Spleen (tissue), 11 donors: ENCODE measurements around the gene KRT17. TPM values are rescaled to one million over a fixed set of nuclear protein-coding genes. Genes with fewer than 3 reads are reported as not detected.

Experiments
- DNase-seq: peaks from one replicate; pipeline ENCODE4 v3.0.0-alpha.2; 2020
- H3K27ac ChIP-seq, 8 donors: fragments of 200-600 bp; sonication (generic) in 7 of 8; 1 replicate in 4 of 8; 2 replicates in 4 of 8; pipeline versions ENCODE4 v1.5.0 to v1.8.0; 2016 to 2021; ENCODE audit warnings: inconsistent platforms in 4 of 8, mild to moderate bottlenecking in 4 of 8, moderate library complexity in 1 of 8
- H3K27me3 ChIP-seq, 7 donors: fragments of 200-600 bp; sonication (generic) in 6 of 7; replicated peaks in 1 of 7; 1 replicate in 4 of 7; 2 replicates in 3 of 7; pipeline versions ENCODE4 v1.5.0 to v1.8.0; 2016 to 2021; ENCODE audit warnings: inconsistent platforms in 3 of 7, mild to moderate bottlenecking in 1 of 7
- H3K36me3 ChIP-seq, 6 donors: fragments of 200-600 bp; sonication (generic) in 5 of 6; 1 replicate in 4 of 6; 2 replicates in 2 of 6; pipeline versions ENCODE4 v1.5.0 to v1.8.0; 2016 to 2021; ENCODE audit warnings: inconsistent platforms in 2 of 6
- H3K4me1 ChIP-seq, 6 donors: fragments of 200-600 bp; sonication (generic) in 5 of 6; 1 replicate in 3 of 6; 2 replicates in 3 of 6; pipeline versions ENCODE4 v1.5.0 to v1.8.0; 2016 to 2021; ENCODE audit warnings: inconsistent platforms in 3 of 6
- H3K4me3 ChIP-seq, 8 donors: fragments of 200-600 bp; sonication (generic) in 7 of 8; 1 replicate in 4 of 8; 2 replicates in 4 of 8; pipeline versions ENCODE4 v1.5.0 to v1.8.0; 2016 to 2021; ENCODE audit warnings: inconsistent platforms in 4 of 8, mild to moderate bottlenecking in 4 of 8, moderate library complexity in 2 of 8
- H3K9me3 ChIP-seq, 8 donors: fragments of 200-600 bp; sonication (generic) in 7 of 8; 1 replicate in 4 of 8; 2 replicates in 4 of 8; pipeline versions ENCODE4 v1.5.0 to v1.8.0; 2016 to 2021; ENCODE audit warnings: inconsistent platforms in 4 of 8
- CTCF ChIP-seq, 11 experiments: fragments of 200-600 bp in 7 of 11; fragments of 450-650 bp in 4 of 11; sonication (generic) in 4 of 11; IDR thresholded peaks in 8 of 11; conservative IDR thresholded peaks in 3 of 11; 1 replicate in 7 of 11; 2 replicates in 4 of 11; pipeline versions ENCODE4 v1.4.0 to v1.8.0; 2016 to 2021; ENCODE audit warnings: antibody characterized with exemption in 11 of 11, inconsistent platforms in 4 of 11, mild to moderate bottlenecking in 1 of 11
- POLR2A ChIP-seq, 3 donors: fragments of 450-650 bp; IDR thresholded peaks; one replicate each; pipeline ENCODE4 v1.5.1; 2017; ENCODE audit warnings: antibody characterized with exemption in 3 of 3, mild to moderate bottlenecking in 1 of 3
- POLR2AphosphoS5 ChIP-seq, 3 donors: sonication (generic); formaldehyde crosslinking; IDR thresholded peaks; one replicate each; pipeline ENCODE4 v1.5.1; 2017; ENCODE audit warnings: antibody characterized with exemption in 3 of 3
- WGBS, 5 donors: extraction: QIAGEN DNeasy Blood & Tissue Kit in 3 of 5; methylation state at CpG; one replicate each; pipeline versions ENCODE4 v1.1.5 to v1.1.7; 2013 to 2018; 5-methylcytosine and 5-hydroxymethylcytosine counted together
- intact Hi-C: fragments of 100-400 bp; cut with DNase I; formaldehyde crosslinking; loops from one replicate; pipeline ENCODE4 v1.15.0; 2023; ENCODE audit warnings: low total_unique reads
- polyA plus RNA-seq, 3 donors: library from polyadenylated mRNA; stranded (reverse); fragments of 200-250 nt; gene quantifications; one replicate each; pipeline ENCODE4 v1.2.1, GENCODE V29; 2013
- total RNA-seq, 7 donors: library from RNA; depleted of rRNA in 3 of 7; stranded (reverse); fragments of >200 nt in 3 of 7; fragmentation: NEBNext Ultra II Directional in 4 of 7; extraction: Animal tissue kit (Norgen Biotek cat#: 25700) in 4 of 7; gene quantifications; one replicate each; pipeline versions ENCODE4 v1.1.0 to v1.2.1, GENCODE V29; 2016 to 2021
- donor health status: healthy with polysubstance abuse.
- donor health status: DM: no; HTN: no; CAD: no; lungs with moderate emphysema.
- donor health status: DM: no; HTN: no; CAD: no.
- donor health status: Bipolar disorder and iron deficiency.
- donor health status: healthy.
- donor health status: DM: no; HTN: no; CAD: no.
- donor health status: DM: yes; HTN: yes; CAD: no.

The KRT17 gene
- total and polyA plus RNA-seq, 10 donors: 0.58 to 1.2 (median 0.70) TPM; not detected in 7

GRCh38 chr17:41654678-41655607 lies 30.6 kb upstream of the KRT17 start:
- Histone ChIP-seq H3K9me3 (no peaks in the 10 kb centered on the region), H3K36me3 (no peaks in the 10 kb centered on the region), H3K4me3 (no peak overlapping the region), H3K27ac (no peak overlapping the region), H3K27me3 (no peaks in the 10 kb centered on the region), H3K4me1 (no peaks in the 10 kb centered on the region)
- intact Hi-C loops: no loop called here
- WGBS, 5 donors: 80 to 95% (median 82%) methylated on average over 7 to 24 of the region's 24 CpGs
- TF ChIP-seq POLR2AphosphoS5 (IDR thresholded peaks at IDR 0.05) (no peak), POLR2A (IDR thresholded peaks at IDR 0.05) (no peak), CTCF (IDR thresholded peaks at IDR 0.05 in 8 of 11, conservative IDR thresholded peaks at IDR 0.05 in 3 of 11) (no peak)
- peak; percentile 67 for DNase-seq

GRCh38 chr17:41653892-41654677 lies 29.7 kb upstream of the KRT17 start:
- no peak for TF ChIP-seq POLR2AphosphoS5 (IDR thresholded peaks at IDR 0.05)
- no peak for TF ChIP-seq POLR2A (IDR thresholded peaks at IDR 0.05)
- no peak for TF ChIP-seq CTCF (IDR thresholded peaks at IDR 0.05 in 8 of 11, conservative IDR thresholded peaks at IDR 0.05 in 3 of 11)
- DNase-seq: peak; percentile 64
- H3K9me3 ChIP-seq: no peaks in the 10 kb centered on the region
- H3K4me1 ChIP-seq: peaks cover 0 to 5% (median 0%) of the 10 kb centered on the region in 6 donors
- H3K36me3 ChIP-seq: no peaks in the 10 kb centered on the region
- no peaks in the 10 kb centered on the region for H3K27me3 ChIP-seq
- H3K4me3 ChIP-seq: no peak overlapping the region
- intact Hi-C loops: no loop called here
- H3K27ac ChIP-seq: no peak overlapping the region
- WGBS, 5 donors: 61 to 85% (median 74%) methylated on average over 7 to 14 of the region's 14 CpGs

GRCh38 chr17:41653421-41653820 lies 29.0 kb upstream of the KRT17 start:
- WGBS, 5 donors: 89 to 94% (median 90%) methylated on average over 5 of the region's 5 CpGs
- Histone ChIP-seq H3K4me3 (no peak overlapping the region), H3K9me3 (no peaks in the 10 kb centered on the region), H3K36me3 (no peaks in the 10 kb centered on the region), H3K4me1 (peaks cover 3 to 11% (median 5%) of the 10 kb centered on the region in 6 donors), H3K27me3 (no peaks in the 10 kb centered on the region), H3K27ac (no peak overlapping the region)
- DNase-seq: peak; percentile 36
- intact Hi-C loops: no loop called here
- TF ChIP-seq POLR2A (IDR thresholded peaks at IDR 0.05) (no peak), CTCF (IDR thresholded peaks at IDR 0.05 in 8 of 11, conservative IDR thresholded peaks at IDR 0.05 in 3 of 11) (no peak), POLR2AphosphoS5 (IDR thresholded peaks at IDR 0.05) (no peak)
